PFSK-1 (cell line): ENCODE measurements around the gene MAD1L1.

Experiments used
- FOXP2 ChIP-seq: optimal IDR thresholded peaks from 2 replicates; pipeline ENCODE3; 2011; ENCODE audit warnings: borderline replicate concordance, control low read depth, inconsistent platforms; ENCODE audit not compliant: insufficient read depth; ENCODE audit errors: extremely low read length, extremely low read depth
- POLR2AphosphoS5 ChIP-seq: IDR thresholded peaks from 2 replicates; pipeline ENCODE4 v1.6.1; 2012; ENCODE audit warnings: low read depth, mild to moderate bottlenecking, control low read depth, low read length, moderate library complexity
- REST ChIP-seq, 2 experiments: IDR thresholded peaks; 2 replicates each; pipeline versions ENCODE4 v1.6.1 to v1.8.0; 2011 to 2012; ENCODE audit warnings: low read depth in 2 of 2, low read length in 2 of 2, control low read depth in 1 of 2, inconsistent platforms in 1 of 2, mild to moderate bottlenecking in 1 of 2, moderate library complexity in 1 of 2; ENCODE audit not compliant: insufficient read depth in 1 of 2
- SIN3A ChIP-seq: IDR thresholded peaks from 2 replicates; pipeline ENCODE4 v1.6.1; 2012; ENCODE audit warnings: mild to moderate bottlenecking, low read length, moderate library complexity, borderline replicate concordance; ENCODE audit not compliant: insufficient read depth
- TAF1 ChIP-seq: IDR thresholded peaks from 2 replicates; pipeline ENCODE4 v1.6.1; 2012; ENCODE audit warnings: low read length, control low read depth, borderline replicate concordance; ENCODE audit not compliant: insufficient read depth

The MAD1L1 gene

DNA sequence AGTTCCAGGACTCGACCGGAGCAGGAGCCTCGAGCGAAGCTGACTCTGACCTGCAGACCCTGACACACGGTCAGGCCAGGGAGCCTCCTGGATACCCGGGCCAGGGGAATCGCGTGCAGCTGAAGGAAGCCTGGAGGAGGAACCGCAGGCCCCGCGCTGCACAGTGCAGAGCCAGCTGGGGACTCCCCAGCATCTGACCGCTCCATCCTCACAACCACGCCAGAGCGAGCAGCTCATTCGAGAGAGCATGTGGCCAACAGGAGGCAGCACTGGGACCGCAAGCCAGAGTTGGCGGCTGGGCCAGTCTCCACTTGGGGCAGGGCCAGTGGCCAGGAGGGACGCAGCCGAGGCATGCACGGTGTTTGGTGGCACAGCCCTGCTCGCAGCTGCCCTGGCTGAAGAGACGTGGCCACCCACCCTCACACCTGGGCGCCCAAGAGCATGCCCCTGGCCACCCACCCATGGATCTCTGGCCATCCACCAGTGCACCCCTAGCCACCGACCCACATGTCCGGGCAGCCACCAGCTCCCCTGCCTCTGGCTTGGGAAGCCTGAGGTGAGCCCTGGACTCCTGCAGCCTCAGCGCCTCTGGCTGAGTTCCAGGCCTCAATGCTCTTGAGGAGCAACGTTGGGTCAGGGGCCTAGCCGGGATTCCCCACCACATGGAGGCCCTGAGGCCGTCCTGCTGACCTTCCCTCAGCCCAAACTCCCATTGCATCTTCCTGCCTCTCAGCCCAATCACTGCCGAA is 348.7 kb downstream of the MAD1L1 start:
- TF ChIP-seq POLR2AphosphoS5, result no peak
- no peak for TF ChIP-seq TAF1
- no peak for TF ChIP-seq REST (IDR thresholded peaks at IDR 0.05; ENCODE audit: insufficient read depth in 1 of 2, low read depth in 2 of 2, low read length in 2 of 2)
- no peak for TF ChIP-seq FOXP2
- TF ChIP-seq SIN3A, result no peak

DNA sequence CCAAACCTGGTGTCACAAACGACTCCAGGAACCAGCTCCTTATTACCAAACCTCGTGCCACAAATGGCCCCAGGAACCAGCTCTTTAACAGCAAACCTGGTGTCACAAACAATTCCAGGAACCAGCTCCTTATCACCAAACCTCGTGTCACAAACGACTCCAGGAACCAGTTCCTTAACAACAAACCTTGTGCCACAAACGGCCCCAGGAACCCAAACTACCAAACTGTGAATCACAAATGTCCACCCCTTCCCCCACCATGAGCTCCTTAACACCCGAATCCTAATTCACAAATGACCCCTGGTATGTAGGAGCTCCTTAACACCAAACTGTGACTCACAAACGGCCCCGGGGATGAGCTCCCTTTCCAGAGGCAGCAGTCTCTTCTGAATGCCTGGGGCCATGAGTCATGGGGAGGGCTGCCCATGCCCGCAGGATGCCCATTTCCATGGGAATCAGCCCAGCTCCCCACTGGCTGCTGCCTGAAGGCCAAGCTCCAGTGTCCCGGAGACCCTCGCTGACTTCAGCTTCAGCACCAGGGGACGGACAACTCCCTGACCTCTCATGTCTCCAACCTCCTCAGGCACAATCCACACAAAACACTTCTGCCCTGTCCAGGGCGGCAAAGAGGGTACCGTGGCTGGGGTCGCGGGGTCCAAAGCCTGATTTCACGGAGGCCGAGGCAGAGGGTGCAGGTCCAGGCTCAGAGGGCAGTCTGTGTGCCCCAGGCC is 349.5 kb downstream of the MAD1L1 start:
- TF ChIP-seq REST (IDR thresholded peaks at IDR 0.05; ENCODE audit: insufficient read depth in 1 of 2, low read depth in 2 of 2, low read length in 2 of 2) (peak; percentile 28 to 83; a peak in 2 of 4 replicates), TAF1 (no peak), SIN3A (no peak), FOXP2 (no peak), POLR2AphosphoS5 (no peak)

- TF ChIP-seq POLR2AphosphoS5, result no peak
- TF ChIP-seq TAF1, result no peak
- TF ChIP-seq FOXP2, result no peak
- no peak for TF ChIP-seq SIN3A
- no peak for TF ChIP-seq REST (IDR thresholded peaks at IDR 0.05; ENCODE audit: insufficient read depth in 1 of 2, low read depth in 2 of 2, low read length in 2 of 2)
Observed at GRCh38 chr7:1882451-1882850, 350.3 kb downstream of the MAD1L1 start.

- TF ChIP-seq REST (IDR thresholded peaks at IDR 0.05; ENCODE audit: insufficient read depth in 1 of 2, low read depth in 2 of 2, low read length in 2 of 2) (no peak), POLR2AphosphoS5 (no peak), FOXP2 (no peak), SIN3A (no peak), TAF1 (no peak)
Observed at GRCh38 chr7:1881946-1882345, 350.8 kb downstream of the MAD1L1 start.
